ENCODE data around the gene ZFR2.
"Not testable (repeated sequence)": the region's sequence is repeated elsewhere in the genome, so short reads cannot be mapped to it uniquely, and the experiment has no call there.

ZFR2 gene

DNA sequence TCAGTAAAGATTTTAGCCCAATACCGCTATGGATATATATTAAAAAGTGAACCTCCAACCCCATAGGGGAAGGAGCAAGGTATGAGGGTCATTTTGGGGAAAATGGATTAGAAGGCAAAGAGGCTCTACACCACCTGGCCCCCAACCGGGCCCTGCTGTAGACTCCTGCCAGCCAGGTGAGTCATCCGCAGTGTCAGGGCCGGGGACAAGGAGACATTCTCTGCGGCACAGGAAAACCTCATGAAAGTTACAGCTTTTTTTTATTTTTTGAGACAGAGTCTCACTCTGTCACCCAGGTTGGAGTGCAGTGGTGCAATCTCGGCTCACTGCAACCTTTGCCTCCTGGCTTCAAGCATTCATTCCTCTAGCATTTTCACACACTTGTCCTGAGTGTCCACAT, 32.0 kb downstream of the ZFR2 start:
- no peak for DNase-seq (ENCODE audit: low read depth)

DNA sequence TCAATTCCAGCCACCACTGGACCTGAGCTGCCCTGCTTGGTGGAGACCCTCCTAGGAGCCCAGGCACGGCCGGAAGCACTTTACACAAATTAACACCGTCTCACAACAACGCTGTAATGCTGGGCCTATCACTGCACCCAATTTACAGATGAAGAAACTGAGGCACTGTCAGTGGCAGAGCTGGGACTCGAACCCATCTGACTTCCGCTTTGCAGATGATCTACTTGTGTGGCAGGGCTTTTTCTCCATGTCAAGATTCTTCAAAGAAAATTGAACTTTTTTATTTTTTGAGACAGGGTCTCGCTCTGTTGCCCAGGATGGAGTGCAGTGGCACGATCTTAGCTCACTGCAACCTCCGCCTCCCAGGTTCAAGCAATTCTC, 33.8 kb downstream of the ZFR2 start:
- no peak for DNase-seq (ENCODE audit: low read depth)

DNA sequence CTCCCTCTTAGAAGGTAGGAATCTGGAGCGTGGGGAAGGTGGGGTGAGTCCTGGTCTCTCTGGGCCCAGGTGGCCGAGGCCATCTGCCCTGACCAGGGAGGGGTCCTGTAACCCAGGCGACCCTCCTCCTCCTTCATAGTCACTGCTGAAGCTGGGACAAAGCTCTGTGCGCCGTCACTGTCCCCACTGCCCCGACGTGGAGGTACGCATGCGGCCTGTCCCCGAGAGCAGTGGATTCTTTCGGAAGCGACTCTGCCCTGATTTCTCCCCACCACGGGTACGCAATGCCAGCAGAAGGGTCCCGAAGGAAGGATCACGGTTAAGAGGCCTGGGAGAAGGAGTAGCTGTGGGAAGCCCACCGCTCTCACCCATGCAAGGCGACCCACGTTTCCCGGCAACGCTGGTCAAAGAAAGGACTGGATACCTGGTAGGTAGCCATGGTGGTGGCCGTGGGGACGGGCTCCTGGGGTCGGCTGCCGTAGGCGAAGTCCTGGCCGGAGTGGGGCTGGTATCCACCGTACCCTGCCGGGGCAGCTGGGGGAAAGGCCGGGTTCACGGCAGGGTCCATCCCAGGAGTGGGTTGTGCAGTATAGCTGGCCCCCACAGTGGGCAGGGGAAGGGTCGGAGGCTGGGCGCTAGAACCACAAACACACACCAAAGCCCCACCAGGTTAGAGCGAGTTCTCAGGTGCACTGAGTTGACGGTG, 34.3 kb downstream of the ZFR2 start:
- no peak for DNase-seq (ENCODE audit: low read depth)

DNA sequence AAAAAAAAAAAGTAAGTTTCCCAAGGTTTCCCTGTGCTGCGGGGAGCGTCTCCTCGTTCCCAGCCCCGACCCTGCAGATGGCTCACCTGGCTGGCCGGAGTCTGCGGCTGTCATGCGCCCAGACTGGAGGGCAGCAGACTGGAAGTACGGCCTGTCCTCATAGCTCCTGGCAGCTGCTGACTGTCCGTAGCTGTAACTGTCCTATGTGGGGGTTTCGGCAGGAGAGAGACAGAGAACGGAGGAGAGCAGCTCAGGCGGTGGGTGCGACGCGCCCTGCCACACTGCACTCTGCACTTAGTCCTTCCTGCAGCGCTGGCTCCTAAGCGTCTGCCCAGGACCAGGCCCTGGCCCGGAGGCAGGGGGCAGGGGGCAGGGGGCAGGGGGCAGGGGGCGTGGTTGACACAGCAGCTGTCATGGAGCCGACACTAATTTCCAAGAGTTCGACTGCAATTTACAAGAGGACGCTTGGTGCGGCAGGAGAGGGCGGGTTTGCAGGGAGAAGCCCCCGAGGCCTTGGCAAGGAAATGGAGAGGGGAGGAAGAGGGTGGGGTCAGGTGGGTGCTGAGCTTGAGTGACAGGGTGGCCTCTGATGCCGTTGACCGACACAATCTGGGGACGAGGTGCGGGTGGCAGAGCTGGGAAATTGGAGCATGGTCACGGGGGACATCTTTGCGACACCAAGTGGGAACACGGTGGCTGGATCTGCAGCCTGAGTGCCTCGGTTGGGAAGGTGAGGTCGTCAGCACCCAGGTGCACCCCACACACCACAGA, 35.1 kb downstream of the ZFR2 start:
- no peak for DNase-seq (ENCODE audit: low read depth)

DNA sequence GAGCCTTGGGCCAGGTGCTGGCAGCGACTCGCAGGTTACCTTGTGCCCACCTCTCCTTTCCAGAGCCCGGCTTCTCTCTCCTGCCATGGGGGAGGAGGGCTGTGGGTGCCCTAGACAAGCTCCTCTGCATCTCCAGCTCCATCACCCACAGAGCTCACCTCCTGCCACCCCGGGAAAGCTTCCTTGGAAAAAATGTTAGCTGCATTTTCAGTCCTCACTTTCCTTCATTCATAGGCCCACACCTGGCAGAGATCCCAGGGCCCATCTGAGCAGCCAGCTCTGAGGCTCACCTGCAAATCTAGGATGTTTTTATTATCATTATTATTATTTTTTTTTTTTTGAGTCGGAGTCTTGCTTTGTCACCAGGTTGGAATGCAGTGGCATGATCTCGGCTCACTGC, 36.8 kb downstream of the ZFR2 start:
- no peak for DNase-seq (ENCODE audit: low read depth)

DNA sequence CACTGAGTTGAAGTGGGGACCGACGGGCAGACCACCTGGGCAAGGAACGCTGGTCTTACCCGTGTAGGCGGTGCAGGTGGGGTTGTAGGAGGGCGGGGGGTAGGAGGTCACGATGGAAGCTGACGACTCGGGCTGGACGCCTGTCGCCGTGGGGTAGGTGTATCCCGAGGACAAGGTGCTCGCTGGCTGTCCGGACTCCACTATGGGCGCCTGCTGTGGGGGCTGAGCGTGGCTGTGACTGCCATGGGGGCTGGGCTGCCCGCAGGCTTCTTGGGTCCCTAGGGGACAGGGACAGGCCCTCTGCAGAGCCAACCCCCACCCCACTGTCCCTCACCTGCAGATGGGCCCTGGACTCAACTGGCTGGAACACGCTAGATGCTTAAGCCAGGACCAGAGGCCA, 37.2 kb downstream of the ZFR2 start:
- no peak for DNase-seq (ENCODE audit: low read depth)

DNA sequence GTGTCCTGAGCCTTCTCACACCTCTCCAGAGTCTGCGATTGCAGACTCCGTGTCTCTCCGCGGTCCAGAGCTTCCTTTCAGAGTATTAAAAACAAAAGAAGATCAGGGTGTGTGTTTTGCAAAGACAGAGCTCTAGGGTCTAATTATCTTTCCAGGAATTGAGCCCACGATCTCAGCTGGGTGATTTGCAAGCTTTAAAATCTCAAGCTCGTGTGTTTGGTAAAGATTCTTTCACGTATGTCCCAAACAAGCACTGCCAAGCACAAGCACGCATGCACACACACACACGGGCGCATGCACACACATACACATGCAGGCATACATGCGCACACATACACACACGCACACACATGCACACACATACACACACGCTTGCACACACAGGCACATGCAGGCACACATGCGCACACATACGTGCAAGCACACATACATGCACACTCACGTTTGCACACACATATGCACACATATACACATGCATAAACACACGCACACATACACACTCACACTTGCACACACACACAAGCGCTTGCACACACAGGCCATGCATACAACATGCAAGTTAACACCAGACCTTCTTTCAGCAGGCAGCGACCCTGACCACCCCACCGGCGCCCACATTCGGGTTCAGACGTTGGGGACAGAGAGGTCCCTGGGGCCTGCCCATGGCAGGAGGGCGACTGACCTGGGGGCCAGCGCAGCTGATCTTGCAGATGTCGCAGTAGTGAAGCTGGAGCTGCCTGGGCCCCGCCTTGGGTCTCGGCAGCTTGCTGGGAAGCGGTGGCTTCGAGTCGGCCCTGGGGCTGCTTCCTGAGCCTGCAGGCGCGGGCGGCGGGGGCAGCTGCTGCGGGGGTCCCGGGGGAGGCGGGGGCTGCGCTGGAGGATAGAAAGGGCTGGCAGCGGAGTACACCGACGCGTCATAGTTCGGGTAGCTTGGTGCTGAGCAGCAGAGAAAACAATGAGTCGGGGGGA, 37.9 kb downstream of the ZFR2 start:
- no peak for DNase-seq (ENCODE audit: low read depth)

DNA sequence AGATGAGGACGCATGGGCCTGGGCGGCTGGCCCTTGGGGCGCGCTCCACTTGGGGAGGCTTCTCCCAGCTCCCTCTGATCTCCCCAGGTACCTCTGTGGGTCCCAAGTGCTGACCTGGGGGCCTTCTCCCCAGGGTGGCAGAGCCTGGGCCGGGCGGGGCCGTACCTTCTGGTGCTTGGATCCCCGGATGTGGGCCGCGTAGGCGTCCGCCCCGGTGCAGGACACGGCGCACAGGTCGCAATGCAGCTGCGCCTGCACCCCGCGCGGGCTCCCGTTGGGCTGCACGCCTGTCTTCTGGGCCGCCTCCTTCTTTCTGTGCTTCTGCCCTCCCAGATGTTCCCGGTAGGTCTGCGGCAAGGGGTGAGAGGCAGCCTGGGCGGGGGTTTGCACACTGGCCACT, 41.5 kb downstream of the ZFR2 start:
- no peak for DNase-seq (ENCODE audit: low read depth)

DNA sequence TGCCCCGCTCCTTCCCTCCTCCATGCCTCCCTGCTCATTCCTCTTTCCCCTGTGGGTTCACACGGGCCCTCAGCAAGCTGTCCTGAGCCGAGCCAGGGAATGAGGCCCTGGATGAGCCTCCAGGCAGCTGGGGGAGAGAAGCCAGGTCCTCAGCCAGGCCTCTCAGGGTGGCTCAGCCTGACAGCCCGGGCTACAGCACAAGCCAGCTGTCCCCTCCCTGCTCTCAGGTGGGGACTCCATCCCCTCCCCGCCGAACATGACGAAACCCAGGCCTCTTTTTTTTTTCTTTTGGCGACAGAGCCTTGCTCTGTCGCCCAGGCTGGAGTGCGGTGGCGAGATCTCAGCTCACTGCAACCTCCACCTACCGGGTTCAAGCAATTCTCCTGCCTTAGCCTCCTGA, 42.7 kb downstream of the ZFR2 start:
- no peak for DNase-seq (ENCODE audit: low read depth)

DNA sequence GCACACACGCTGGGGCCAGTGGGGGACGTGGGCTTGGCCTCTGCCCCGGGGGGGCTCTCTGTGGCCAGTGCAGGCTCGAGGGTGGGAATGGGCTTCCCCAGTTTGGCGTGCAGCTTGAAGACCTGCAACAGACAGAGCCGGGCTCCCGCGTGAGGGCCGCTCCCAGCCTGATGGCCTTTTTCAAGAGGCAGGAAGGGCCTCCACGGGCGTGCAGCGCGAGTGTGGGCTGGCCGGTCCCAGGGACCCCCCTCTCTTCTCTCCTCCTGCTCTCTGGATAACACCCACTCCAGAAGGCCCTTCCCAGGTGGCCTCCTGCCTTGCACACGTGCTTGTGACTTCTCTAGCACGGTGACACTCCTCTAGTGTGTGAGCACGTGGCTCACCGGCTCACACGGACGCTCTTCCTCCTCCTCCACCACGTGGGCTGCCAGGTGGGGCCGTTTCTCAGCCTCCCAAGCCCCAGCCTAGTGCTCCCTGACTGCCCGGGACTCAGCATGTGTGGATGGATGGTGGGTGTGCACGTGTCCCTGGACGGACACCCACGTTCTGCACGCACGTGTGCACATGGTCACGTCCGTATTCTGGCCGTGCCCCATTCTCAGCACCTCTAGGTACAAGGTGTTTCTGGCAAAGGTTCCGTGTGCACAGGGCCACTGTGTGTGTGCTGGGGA, 43.4 kb downstream of the ZFR2 start:
- DNase-seq (ENCODE audit: low read depth) = no peak

DNA sequence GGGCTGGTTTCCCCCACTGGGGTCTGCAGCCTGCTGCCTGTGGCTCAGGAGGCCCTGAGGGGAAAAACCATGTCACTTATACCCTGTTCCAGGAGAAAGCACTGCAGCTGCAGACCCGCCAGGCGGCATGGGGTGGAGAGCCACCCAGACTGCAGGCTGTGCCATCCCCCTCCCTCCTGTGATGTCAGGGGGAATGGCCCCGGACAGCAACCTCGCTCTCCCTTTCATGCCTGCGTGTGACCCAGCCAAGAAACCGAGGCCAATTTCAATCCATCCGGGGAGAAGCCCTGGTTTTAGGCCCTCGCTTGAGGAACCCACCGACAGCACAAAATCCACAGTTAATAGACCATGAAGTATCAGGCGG, 45.5 kb downstream of the ZFR2 start:
- DNase-seq (ENCODE audit: low read depth) = no peak

DNA sequence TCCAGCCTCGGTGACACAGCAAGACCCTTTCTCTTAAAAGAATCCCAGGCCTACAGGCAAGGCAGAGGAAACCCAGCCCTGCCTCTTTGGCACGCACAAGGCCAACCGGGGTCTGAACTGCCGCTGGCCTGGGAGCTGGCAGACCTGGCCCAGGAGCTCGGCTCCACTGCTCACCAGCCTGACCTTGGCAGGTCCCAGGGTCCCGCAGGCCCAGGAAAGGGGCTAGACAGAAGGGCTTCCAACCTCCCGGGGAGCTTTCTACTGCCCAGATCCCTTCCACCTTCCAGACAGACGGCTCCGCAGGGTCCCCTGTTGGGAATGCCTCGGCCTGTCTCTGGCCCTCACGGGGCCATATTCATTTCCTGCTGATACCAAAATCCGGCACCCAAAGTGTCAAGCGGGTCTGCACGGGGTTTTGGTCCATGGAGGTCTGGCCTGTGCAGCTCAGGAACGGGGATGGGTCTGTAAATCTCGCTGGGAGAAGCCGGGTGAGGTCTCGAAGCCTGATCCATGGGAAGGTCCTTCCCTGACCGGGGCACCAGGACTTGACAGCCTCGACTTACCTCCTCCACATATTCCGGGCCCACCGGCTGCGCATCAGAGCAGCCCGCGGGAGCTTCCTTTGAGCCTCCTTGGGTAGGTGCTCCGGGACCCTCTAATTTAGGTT, 46.0 kb downstream of the ZFR2 start:
- no peak for DNase-seq (ENCODE audit: low read depth)

DNA sequence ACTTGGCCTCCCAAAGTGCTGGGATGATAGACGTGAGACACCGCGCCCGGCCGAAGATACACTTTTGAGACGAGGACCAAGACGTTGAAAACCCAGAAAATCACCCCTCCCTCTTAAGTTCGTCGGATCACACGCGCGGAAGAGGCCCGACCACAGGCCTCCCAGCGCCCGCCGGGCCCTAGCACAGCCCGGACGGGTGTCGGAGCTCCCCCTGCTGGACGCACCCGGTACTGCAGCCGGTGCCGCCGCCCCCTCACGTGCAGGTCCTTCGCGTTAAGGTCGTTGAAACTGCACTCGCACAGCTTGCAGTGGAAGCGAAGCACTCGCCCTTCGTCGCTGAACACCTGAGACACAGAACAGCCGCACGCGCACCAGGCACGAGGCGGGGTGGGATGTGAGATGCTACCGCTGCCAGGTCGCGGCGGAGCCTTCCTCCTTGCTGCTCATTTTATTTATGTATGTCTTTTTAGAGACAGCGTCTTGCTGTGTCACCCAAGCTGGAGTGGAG, 46.9 kb downstream of the ZFR2 start:
- no peak for DNase-seq (ENCODE audit: low read depth)

DNA sequence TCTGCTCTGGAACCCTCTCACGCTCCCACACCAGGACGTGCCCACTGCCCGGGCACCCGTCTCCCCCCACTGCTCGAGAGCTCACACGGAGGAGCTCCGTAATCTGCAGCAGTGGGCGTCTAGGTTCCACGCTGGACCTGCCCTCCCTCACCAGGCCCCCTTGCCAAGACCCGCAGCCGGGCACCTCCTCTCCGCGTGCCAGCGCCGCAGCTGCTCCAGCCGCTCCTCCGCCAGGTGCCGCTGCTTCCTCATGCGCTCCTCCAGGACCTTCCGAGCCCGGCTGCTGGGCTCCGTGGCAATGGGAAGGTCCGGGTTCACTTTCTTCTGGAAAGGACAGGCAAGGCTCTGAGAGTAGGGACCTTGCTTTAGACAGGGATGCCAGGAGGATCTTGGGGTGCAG, 47.7 kb downstream of the ZFR2 start:
- no peak for DNase-seq (ENCODE audit: low read depth)

DNA sequence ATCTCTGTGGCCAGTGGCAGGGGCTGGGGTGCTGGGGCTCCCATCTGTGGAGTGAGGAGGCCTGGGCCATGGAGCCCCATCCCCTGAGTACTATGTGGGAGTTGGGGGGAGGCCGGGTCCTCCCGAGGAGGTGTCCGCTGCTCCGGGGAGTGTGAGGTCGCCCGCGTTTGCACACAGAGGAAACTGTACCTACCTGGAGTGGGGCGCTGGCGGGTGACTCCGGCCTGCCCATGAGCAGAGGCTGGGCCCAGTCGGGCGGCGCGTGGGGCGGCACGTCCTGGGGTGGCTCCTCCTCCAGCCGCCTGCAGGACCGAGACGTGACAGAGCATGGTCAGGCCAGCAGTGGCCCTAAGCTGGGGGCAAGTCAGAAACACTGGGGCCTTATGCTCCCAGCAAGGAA, 48.8 kb downstream of the ZFR2 start:
- DNase-seq (ENCODE audit: low read depth) = no peak

DNA sequence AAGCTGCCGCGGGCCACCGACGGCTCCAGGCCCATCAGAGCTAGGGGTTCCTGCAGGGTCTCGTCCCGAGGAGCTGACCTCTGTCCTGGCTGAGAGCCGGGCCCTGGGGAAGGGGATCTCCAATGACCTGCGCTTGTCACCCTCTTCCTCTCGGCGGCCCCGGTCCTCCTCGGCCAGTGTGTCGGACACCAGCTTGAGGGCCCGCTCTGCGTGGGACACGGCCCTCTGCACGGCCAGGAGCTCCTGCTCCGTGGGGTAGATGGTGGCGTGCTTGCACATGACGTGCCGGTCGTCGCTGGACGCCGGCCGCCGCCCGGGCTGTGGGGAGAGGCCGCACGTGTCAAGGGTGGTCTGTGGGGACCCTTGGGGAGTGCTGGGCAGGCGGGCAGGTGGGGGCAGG, 49.9 kb downstream of the ZFR2 start:
- no peak for DNase-seq (ENCODE audit: low read depth)

DNA sequence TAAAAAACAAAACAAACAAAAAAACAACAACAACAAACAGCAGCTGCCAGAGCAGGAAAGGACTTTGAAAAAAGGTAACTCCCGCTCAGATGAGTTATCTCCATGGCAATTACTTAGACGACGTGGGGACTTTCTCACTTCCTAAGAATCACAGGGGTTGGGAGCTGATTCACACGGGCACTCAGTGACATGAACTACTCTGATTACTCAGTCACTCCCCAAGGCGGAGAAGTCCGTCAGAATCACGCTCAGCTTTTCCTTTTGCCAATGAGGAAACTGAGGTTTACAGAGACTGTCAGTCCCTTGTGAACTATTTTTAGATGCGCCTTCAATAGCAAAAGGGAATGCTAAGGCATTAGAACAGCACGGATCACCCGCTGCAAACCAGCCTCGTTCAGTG, 50.4 kb downstream of the ZFR2 start:
- DNase-seq (ENCODE audit: low read depth) = no peak

DNA sequence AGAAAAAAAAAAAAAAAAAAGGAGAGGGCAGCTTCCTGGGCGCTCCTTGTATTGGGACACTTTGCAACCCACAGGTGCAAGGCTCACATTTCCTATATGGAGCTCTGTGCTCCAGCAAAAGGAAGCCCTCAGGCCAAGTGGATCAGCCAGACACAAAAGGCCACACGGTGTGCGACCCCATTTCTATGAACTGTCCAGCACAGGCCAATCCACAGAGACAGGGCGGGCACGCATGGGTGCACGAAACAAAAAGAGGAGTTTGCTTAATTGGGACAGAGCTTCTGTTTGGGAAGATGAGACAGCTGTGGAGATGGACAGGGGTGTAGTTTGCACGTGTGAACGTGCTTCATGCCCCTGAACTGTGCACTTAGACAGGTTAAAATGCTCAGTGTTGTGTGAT, 51.1 kb downstream of the ZFR2 start:
- no peak for DNase-seq (ENCODE audit: low read depth)

DNA sequence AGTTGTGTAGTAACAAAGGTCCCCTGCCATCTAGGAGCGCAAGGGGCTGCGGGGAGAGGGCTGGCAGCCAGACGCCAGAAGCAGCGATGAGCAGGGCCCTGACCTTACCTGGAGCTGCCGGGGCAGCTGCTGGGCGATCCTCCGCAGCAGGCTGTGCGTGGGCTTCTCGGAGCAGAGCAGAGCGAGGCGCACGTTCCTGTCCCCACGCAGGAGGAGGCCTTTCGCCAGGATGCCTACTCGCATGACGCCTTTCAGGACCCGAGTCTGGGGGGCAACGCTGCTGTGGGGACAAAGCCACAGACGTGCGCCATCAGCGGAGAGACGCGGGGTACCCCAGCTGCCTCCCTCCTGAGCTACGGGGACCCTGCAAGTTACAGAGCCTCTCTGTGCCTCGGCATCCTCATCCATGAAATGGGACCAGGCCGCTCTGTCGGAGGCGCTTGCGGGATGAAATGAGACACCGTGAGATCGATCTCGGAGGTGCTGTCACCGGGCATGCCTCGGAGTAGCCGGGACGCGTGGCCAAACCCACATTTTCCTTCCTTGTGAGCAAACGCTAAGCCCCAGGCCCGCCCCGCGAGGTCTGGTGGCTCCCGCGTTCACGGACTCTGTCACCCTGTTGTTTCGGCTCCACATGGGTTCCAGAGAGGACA, 52.1 kb downstream of the ZFR2 start:
- DNase-seq (ENCODE audit: low read depth) = no peak

DNA sequence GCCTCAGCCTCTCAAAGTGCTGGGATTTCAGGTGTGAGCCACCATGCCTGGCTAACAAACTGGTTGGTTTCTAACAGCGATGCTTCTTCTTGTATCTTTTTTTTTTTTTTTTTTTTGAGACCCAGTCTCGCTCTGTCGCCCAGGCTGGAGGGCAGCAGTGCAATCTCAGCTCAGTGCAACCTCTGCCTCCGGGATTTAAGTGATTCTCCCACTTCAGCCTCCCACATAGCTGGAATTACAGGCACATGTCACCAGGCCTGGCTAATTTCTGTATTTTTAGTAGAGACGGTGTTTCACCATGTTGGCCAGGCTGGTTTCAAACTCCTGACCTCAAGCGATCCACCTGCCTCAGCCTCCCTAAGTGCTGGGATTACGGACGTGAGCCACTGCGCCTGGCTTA, 52.7 kb downstream of the ZFR2 start:
- not testable (repeated sequence) for DNase-seq (ENCODE audit: low read depth)

DNA sequence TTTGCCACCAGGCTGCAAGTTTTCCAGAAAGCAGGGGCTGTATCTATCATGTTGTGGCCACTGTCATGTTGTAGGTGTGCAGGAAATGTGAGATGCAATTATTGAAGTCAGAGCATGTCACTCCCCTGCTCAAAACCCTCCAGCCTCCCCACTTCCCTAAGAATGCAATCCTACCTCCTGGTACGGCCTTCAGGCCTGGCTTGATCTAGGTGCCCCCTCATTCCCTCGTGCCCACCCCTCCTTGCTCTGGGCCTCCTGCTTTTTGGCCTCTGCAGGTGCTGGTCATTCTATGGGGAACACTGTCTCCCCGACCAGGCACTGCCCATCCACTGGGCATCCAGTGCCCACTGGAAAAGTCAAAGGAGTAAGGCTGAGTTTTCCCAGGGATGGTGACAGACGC, 54.2 kb downstream of the ZFR2 start:
- DNase-seq (ENCODE audit: low read depth) = no peak
